ENCODE results near the gene ABCA7. TPM values are rescaled to one million over a fixed set of nuclear protein-coding genes. Genes with fewer than 3 reads are reported as not detected.

ABCA7 gene
- total RNA-seq, 1 donor: 3.5 TPM

GRCh38 chr19:993361-993830, 46.5 kb upstream of the ABCA7 start:
- DNase-seq (ENCODE audit: low read depth): no peak
- H3K4me3 ChIP-seq (ENCODE audit: low read depth, low read length): no peak overlapping the region
- no peak for TF ChIP-seq CTCF (IDR thresholded peaks at IDR 0.05; ENCODE audit: insufficient read depth, low read length)

GRCh38 chr19:993831-994393, 46.0 kb upstream of the ABCA7 start:
- no peak for DNase-seq (ENCODE audit: low read depth)
- no peak overlapping the region for H3K4me3 ChIP-seq (ENCODE audit: low read depth, low read length)
- no peak for TF ChIP-seq CTCF (IDR thresholded peaks at IDR 0.05; ENCODE audit: insufficient read depth, low read length)

GRCh38 chr19:994516-994915, 45.4 kb upstream of the ABCA7 start:
- H3K4me3 ChIP-seq (ENCODE audit: low read depth, low read length): no peak overlapping the region
- TF ChIP-seq CTCF (IDR thresholded peaks at IDR 0.05; ENCODE audit: insufficient read depth, low read length): no peak
- DNase-seq (ENCODE audit: low read depth): no peak

GRCh38 chr19:995051-995827, 44.7 kb upstream of the ABCA7 start:
- H3K4me3 ChIP-seq (ENCODE audit: low read depth, low read length): no peak overlapping the region
- TF ChIP-seq CTCF (IDR thresholded peaks at IDR 0.05; ENCODE audit: insufficient read depth, low read length): no peak
- no peak for DNase-seq (ENCODE audit: low read depth)

- no peak for TF ChIP-seq CTCF (IDR thresholded peaks at IDR 0.05; ENCODE audit: insufficient read depth, low read length)
- peak; percentile 50 for DNase-seq (ENCODE audit: low read depth)
- peak overlapping the region; percentile 13 for H3K4me3 ChIP-seq (ENCODE audit: low read depth, low read length)
These were observed 43.7 kb upstream of the ABCA7 start for GRCh38 chr19:996051-996838.

- TF ChIP-seq CTCF (IDR thresholded peaks at IDR 0.05; ENCODE audit: insufficient read depth, low read length): no peak
- DNase-seq (ENCODE audit: low read depth): no peak
These were observed 41.8 kb upstream of the ABCA7 start for GRCh38 chr19:998064-998463.

More at GRCh38 chr19:998064-998463, 41.8 kb upstream of the ABCA7 start:
- H3K4me3 ChIP-seq (ENCODE audit: low read depth, low read length): no peak overlapping the region

Measured in fibroblast of the aortic adventitia (primary cell).